Erythroblast (primary cell): ENCODE data around the gene MPP3.

ENCODE experiments used
- GATA1 ChIP-seq: IDR thresholded peaks from 2 replicates; pipeline ENCODE4 v1.6.1; 2011; ENCODE audit warnings: low read depth, mild to moderate bottlenecking, control low read depth, low read length, moderate library complexity
- POLR2A ChIP-seq: IDR thresholded peaks from 2 replicates; pipeline ENCODE4 v1.6.1; 2011; ENCODE audit warnings: mild to moderate bottlenecking, low read length

GRCh38 chr17:43788540-43788939 lies 44.4 kb downstream of the MPP3 start:
- no peak for TF ChIP-seq POLR2A
- no peak for TF ChIP-seq GATA1
